ENCODE data around the gene ME3.

ME3 gene

GRCh38 chr11:86453290-86454030, 219.0 kb downstream of the ME3 start:
- no peak for TF ChIP-seq CTCF (IDR thresholded peaks at IDR 0.05; ENCODE audit: insufficient read depth, low read length, missing control alignments)
- POLR2A ChIA-PET = no interaction called here
- CTCF ChIA-PET = interaction anchor here (1.2 to 7.8 kb wide), 12 partner anchors 11 to 466 kb away, joined by 3 to 83 read pairs (median 12); no protein-coding TSS in a partner anchor
- no peak for DNase-seq (ENCODE audit: low read depth, low spot score)
- no peak overlapping the region for H3K4me3 ChIP-seq (ENCODE audit: low read depth, low read length)

DNA sequence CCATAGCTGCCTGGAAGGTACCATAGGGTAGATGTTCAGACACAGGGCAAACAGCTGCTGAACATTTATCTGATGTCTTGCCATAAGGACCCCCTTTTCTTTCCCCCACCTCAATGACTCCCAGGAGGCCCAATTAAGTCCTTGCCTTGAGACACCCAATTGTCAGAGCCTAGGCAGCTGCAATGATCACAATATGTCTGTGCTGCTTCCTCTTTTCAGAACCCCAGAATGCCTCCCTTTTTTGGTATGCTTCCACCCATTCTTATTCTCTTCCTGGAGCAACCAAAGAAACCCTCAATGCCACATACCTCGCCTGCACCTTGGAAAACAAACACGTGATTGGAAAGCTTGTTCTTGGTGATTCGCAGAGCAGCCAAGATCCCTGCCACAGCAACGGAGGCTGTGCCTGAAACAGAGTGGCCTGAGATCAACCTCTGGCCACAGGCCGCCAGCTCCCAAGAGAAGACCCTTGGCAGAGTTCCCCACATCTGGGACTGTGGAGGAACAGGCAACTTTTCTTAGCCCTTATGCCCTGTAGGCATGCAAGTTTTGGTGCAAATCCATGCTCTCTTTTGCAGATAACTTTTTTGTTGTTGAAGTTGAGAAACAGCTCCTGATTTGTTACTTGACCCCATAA, 222.3 kb downstream of the ME3 start:
- ChIA-PET POLR2A (interaction anchor here (0.6 kb wide), 1 partner anchor 9 kb away, joined by 3 read pairs; no protein-coding TSS in a partner anchor), CTCF (interaction anchor here (1.3 kb wide), 3 partner anchors 89 to 353 kb away, joined by 3 to 4 read pairs (median 3); no protein-coding TSS in a partner anchor)
- TF ChIP-seq CTCF (IDR thresholded peaks at IDR 0.05; ENCODE audit: insufficient read depth, low read length, missing control alignments) = no peak
- no peak overlapping the region for H3K4me3 ChIP-seq (ENCODE audit: low read depth, low read length)
- no peak for DNase-seq (ENCODE audit: low read depth, low spot score)

- CTCF ChIA-PET = interaction anchor here (1.1 to 1.6 kb wide), 5 partner anchors 8 to 87 kb away, joined by 3 to 11 read pairs (median 6); no protein-coding TSS in a partner anchor
These were observed 224.5 kb downstream of the ME3 start for GRCh38 chr11:86447763-86448480.

DNA sequence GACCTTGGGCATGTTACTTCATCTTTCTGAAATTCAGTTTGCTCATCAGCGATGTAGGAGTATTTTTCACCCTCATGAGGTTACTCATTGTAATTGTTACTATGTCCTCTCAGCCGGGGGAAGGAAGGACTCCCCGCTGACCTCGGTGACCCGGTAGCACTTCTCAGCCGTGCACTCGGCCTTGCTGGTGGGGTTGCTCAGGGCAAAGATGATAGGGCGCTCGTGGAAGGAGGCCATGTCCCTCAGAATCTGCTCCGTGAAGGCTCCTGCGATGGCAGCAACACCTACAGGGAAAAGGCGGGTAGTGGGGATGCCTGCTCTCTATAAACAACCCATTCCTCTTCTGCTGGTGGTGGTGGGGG, 225.5 kb downstream of the ME3 start:
- DNase-seq (ENCODE audit: low read depth, low spot score) = no peak
- TF ChIP-seq CTCF (IDR thresholded peaks at IDR 0.05; ENCODE audit: insufficient read depth, low read length, missing control alignments) = no peak
- POLR2A ChIA-PET = no interaction called here
- no peak overlapping the region for H3K4me3 ChIP-seq (ENCODE audit: low read depth, low read length)
- CTCF ChIA-PET = interaction anchor here (1.3 to 1.6 kb wide), 2 partner anchors 9 to 86 kb away, joined by 3 to 11 read pairs; no protein-coding TSS in a partner anchor

More at GRCh38 chr11:86447763-86448480, 224.5 kb downstream of the ME3 start:
- no peak for TF ChIP-seq CTCF (IDR thresholded peaks at IDR 0.05; ENCODE audit: insufficient read depth, low read length, missing control alignments)
- no peak overlapping the region for H3K4me3 ChIP-seq (ENCODE audit: low read depth, low read length)
- no peak for DNase-seq (ENCODE audit: low read depth, low spot score)
- POLR2A ChIA-PET = no interaction called here

- no peak for TF ChIP-seq CTCF (IDR thresholded peaks at IDR 0.05; ENCODE audit: insufficient read depth, low read length, missing control alignments)
- no peak overlapping the region for H3K4me3 ChIP-seq (ENCODE audit: low read depth, low read length)
- no peak for DNase-seq (ENCODE audit: low read depth, low spot score)
- POLR2A ChIA-PET = no interaction called here
- CTCF ChIA-PET = interaction anchor here (1.3 to 1.6 kb wide), 2 partner anchors 9 to 85 kb away, joined by 3 to 11 read pairs; no protein-coding TSS in a partner anchor
These were observed 226.1 kb downstream of the ME3 start for GRCh38 chr11:86446163-86446923.

Data from AG04449 (cell line).